Measurements from ENCODE around the gene EOGT.

Gene EOGT

DNA sequence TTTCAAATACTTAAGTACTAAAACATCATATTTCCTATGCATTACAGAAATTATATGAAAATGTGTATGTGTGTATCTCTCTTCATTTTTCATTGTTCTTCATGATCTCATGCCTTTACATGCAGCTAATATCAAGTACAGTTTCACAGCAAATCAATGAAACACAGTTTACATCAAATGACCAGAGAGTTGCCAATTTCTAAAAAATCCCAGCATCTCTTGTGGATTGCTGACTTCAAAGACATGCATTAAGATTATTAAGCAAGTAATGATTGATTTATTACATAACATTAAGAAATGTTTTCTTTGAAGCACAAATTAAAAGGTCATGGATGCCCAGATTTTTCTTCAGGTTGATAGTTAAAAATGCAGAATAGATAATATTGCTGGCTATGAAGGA lies 50.1 kb downstream of the EOGT start:
- no peak for DNase-seq (ENCODE audit: low read depth)

DNA sequence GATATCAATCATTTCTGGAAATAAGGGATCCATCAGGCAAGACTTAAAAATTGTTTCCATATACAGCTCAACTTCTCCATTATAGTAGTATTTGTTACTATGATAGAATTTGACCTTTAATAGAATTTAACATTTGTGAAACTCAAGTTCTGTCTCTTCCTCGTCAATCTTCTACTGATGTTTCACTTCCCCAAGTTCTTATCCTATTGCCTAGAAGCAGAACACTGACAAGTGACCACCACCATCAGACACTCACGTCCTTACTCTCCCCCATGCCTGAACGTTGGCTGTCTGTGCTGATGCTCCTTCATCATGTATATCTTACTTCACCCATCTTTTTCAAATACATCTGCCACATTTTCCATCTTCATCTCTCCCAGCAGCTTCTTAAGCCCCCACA lies 54.6 kb downstream of the EOGT start:
- no peak for DNase-seq (ENCODE audit: low read depth)

DNA sequence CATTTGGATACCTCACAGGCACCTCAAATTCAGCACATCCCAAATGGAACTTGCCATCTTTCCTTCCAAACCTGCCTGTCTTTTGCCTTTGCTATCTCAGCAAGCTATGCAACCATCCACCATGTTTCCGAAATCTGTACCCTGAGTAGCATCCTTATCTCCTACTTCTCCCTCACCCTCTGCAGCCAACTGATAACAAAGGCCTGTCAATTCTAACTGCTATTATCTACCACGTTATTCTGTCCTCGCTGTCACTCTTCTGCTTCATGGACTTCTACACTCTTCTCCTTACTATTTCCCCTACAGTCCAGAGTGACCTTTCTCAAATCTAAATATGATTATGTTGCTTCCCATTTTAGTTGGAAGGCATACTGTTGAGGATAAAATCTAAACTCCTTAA lies 55.6 kb downstream of the EOGT start:
- no peak for DNase-seq (ENCODE audit: low read depth)

DNA sequence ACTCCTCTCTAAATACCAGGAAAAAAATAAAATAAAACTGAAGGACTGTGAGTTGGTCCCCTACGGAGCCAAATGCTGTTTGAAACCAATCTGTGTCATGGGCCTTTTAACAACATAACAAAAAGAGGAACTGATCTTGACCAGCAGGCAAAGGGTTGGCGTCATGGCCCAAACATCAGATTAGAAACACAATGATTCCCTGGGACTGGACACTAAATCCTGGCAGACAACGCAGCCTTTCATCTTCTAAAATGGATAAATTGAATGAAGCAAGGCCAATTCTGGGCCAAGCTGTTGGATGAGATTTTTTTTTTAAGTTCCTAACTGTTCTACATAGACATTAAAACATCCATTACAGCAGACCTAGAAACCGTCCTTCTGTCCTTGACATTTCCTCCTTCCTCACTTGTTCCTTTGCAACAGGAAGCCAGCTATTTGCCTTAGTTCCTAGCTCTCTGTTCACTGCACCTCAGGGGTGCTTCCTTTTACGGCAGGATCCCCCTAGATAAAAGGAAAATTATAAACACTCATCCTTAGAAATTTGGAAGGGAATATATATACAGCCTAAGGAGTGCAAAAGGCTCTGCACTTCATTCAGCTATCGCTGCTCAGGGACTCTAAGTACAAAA lies 59.6 kb downstream of the EOGT start:
- no peak for DNase-seq (ENCODE audit: low read depth)

DNA sequence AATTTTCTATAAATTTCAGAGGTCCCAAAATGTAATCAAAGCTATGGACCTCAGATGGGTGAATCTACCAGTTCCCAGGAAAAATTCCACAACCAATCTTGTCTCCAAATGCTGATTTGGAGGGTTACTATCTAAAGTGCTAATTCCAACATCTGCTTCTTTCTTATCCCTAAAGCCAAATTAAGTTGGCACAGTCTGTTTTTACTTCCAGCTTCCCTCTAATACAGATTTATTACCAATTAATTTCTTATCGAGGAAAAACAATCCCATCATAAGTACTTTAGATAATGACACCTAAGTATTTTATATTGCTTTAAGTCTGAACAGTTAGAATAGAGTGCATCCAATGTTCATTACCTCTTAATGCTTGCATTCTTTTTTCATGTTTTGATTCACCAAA lies 68.3 kb downstream of the EOGT start:
- no peak for DNase-seq (ENCODE audit: low read depth)

DNA sequence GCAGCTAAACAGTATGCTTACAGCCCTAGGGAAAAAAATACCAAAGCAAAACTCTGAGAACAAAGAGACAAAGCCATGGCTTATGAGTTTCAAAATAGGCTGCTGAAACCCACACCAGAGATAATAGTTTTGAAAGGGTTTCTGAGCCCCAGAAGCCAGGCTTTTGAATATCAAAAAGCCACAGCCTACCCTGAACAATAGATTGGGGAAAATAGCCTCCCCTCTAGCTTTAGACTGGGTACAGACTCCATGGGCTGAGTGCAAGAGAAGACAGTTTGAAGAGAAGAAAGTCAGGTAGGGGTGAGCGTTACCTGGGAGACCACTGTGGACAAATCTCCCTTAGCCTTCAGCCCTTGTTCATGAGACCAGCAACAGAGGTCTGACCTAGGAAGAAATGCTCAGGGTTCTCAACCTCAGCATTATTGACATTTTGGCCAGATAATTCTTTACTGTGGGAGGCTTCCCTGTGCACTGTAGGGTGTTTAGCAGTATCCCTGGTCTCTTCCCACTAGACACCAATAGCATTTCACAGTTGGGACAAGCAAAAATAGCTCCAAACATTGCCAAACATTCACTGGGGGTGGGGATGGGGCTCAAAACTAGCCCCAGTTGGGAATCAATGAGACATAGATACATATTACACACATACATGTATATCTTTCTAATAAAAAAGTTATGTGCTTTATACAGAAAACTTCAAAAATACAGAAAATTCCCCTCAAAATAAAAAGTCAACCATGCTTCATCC lies 69.6 kb downstream of the EOGT start:
- no peak for DNase-seq (ENCODE audit: low read depth)

DNA sequence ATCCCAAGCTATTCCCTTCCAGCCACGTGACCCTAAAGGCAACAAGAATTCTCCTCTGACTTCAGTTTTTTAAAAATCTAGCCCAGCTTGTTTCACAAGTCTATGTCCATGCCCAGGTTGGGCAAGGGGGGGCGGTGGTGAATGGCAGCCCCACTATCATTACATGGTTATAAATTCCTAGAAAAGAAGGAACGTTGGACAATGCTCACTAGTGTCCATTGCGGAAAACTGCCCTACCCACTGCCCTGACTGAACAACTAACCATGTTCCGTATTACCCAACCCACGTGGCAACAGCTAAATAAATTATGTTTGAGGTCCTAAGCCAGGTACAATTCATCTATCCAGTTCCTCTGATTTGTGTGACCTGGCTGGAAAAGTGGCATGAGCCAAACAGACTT lies 72.4 kb downstream of the EOGT start:
- DNase-seq (ENCODE audit: low read depth) = no peak

DNA sequence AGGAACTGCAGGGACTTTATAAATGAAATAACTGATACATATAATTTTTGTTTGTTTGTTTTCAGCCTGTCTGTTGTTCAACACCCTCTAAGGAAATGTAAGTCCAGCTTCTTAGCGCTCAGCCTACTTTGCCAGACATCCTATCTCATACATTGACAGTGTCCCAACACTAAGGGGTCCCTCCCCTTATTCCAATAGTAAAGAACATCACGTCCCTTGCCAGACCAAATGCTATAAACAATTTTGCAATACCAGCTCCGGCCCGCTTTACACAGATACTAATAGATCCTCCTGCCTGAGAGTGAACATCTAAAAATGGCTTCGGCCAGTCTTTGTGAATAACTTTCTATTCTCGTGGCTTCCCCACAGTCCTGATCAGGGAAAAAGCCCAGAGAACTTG lies 76.6 kb downstream of the EOGT start:
- DNase-seq (ENCODE audit: low read depth) = no peak

DNA sequence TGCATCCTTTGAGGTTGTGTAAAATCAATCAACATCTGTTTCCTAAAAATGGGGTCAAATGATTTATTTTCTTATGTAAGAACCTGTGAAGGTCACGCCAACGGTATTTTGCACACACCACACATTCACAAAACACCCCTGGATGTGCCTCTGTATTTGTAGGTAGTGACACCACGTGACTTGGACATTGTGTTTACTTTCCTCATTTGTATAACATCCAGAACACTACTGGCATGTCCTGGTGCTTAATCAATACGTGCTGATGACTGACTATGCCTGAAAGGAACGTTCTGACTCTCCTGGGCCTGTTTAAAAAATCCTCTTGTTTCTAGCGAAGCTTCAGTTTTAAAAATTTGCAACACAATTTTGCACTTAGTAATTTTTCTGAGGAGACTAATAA lies 77.7 kb downstream of the EOGT start:
- no peak for DNase-seq (ENCODE audit: low read depth)

DNA sequence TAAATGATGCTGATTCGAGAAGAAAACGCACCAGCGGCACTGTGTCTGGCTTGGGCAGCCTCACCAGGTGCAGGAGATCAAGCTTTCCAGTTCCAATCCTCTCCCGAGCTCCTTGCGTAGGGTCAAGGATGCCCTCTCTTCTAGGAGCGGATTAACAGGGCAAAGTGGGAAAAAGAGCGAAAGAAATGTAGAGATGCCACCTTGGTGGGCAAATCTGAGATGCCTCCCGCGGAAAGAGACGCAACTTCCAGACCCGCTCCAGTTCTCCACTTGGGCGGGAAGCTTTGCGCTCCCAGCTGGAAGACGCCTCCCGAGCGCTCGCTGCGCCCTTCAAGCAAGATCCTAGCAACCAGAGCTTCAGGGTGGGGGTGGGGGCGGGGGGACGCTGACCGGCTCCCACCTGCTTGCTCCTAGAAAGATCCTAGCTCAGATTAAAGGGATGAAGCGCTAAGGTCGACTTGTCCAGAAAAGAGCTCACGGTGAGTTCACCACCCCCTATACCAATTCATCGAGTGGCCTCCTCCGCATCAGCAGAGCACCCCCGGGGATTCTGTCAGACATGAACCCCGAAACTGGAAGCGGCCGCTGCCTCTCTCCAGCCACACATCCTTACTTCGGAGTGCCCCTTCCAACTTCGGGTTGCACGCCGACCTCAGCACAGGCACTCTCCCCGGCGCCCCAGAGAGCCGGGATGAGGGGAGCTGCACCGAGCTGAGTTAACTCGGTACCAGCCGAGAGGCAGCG lies 81.9 kb downstream of the EOGT start:
- no peak for DNase-seq (ENCODE audit: low read depth)

All from HS-27A (cell line).